ENCODE data around the gene DCTD.
"Not testable (repeated sequence)": the region's sequence is repeated elsewhere in the genome, so short reads cannot be mapped to it uniquely, and the experiment has no call there.

The DCTD gene

GRCh38 chr4:182921608-182922007, 4.4 kb upstream of the DCTD start:
- FAIRE-seq = no peak

GRCh38 chr4:182920676-182921075, 3.5 kb upstream of the DCTD start:
- FAIRE-seq = no peak

More at GRCh38 chr4:182921608-182922007, 4.4 kb upstream of the DCTD start:
- DNase-seq (ENCODE audit: low spot score) = no peak

GRCh38 chr4:182918791-182919302, 1.7 kb upstream of the DCTD start:
- FAIRE-seq = no peak

More at GRCh38 chr4:182920676-182921075, 3.5 kb upstream of the DCTD start:
- no peak for DNase-seq (ENCODE audit: low spot score)

GRCh38 chr4:182918044-182918607, 940 bp upstream of the DCTD start:
- no peak for FAIRE-seq
- no peak for DNase-seq (ENCODE audit: low spot score)

More at GRCh38 chr4:182918791-182919302, 1.7 kb upstream of the DCTD start:
- DNase-seq (ENCODE audit: low spot score) = no peak

- peak; percentile 26 for DNase-seq (ENCODE audit: low spot score)
- FAIRE-seq = no peak
Measured at GRCh38 chr4:182916483-182917181, 554 bp downstream of the DCTD start.

GRCh38 chr4:182914357-182914756, 2.8 kb downstream of the DCTD start:
- no peak for FAIRE-seq
- no peak for DNase-seq (ENCODE audit: low spot score)

- no peak for FAIRE-seq
- no peak for DNase-seq (ENCODE audit: low spot score)
Measured at GRCh38 chr4:182913621-182914020, 3.6 kb downstream of the DCTD start.

- FAIRE-seq = no peak
- DNase-seq (ENCODE audit: low spot score) = no peak
Measured at GRCh38 chr4:182913036-182913435, 4.2 kb downstream of the DCTD start.

- no peak for DNase-seq (ENCODE audit: low spot score)
- no peak for FAIRE-seq
Measured at GRCh38 chr4:182908124-182908523, 9.1 kb downstream of the DCTD start.

GRCh38 chr4:182907396-182907795, 9.8 kb downstream of the DCTD start:
- DNase-seq (ENCODE audit: low spot score) (no peak), FAIRE-seq (no peak)

GRCh38 chr4:182906786-182907185, 10.4 kb downstream of the DCTD start:
- FAIRE-seq (no peak), DNase-seq (ENCODE audit: low spot score) (no peak)

- no peak for DNase-seq (ENCODE audit: low spot score)
- no peak for FAIRE-seq
Measured at GRCh38 chr4:182905038-182905437, 12.1 kb downstream of the DCTD start.

- DNase-seq (ENCODE audit: low spot score) (no peak), FAIRE-seq (no peak)
Measured at GRCh38 chr4:182904211-182904761, 12.9 kb downstream of the DCTD start.

- no peak for FAIRE-seq
Measured at GRCh38 chr4:182903013-182903412, 14.2 kb downstream of the DCTD start.

GRCh38 chr4:182901337-182901736, 15.8 kb downstream of the DCTD start:
- FAIRE-seq (no peak), DNase-seq (ENCODE audit: low spot score) (no peak)

More at GRCh38 chr4:182903013-182903412, 14.2 kb downstream of the DCTD start:
- no peak for DNase-seq (ENCODE audit: low spot score)

GRCh38 chr4:182900021-182900420, 17.2 kb downstream of the DCTD start:
- FAIRE-seq; DNase-seq (ENCODE audit: low spot score): not testable (repeated sequence)

GRCh38 chr4:182898479-182898799, 18.7 kb downstream of the DCTD start:
- DNase-seq (ENCODE audit: low spot score) (no peak), FAIRE-seq (no peak)

GRCh38 chr4:182897601-182898478, 19.3 kb downstream of the DCTD start:
- FAIRE-seq (no peak), DNase-seq (ENCODE audit: low spot score) (no peak)

- FAIRE-seq (no peak), DNase-seq (ENCODE audit: low spot score) (no peak)
Measured at GRCh38 chr4:182896421-182896820, 20.8 kb downstream of the DCTD start.

- FAIRE-seq = no peak
Measured at GRCh38 chr4:182895791-182896292, 21.3 kb downstream of the DCTD start.

GRCh38 chr4:182894681-182895275, 22.4 kb downstream of the DCTD start:
- DNase-seq (ENCODE audit: low spot score) = no peak
- no peak for FAIRE-seq

More at GRCh38 chr4:182895791-182896292, 21.3 kb downstream of the DCTD start:
- no peak for DNase-seq (ENCODE audit: low spot score)

All from RCC 7860 (cell line).